ENCODE data around the gene ASIC1.

ASIC1 gene

DNA sequence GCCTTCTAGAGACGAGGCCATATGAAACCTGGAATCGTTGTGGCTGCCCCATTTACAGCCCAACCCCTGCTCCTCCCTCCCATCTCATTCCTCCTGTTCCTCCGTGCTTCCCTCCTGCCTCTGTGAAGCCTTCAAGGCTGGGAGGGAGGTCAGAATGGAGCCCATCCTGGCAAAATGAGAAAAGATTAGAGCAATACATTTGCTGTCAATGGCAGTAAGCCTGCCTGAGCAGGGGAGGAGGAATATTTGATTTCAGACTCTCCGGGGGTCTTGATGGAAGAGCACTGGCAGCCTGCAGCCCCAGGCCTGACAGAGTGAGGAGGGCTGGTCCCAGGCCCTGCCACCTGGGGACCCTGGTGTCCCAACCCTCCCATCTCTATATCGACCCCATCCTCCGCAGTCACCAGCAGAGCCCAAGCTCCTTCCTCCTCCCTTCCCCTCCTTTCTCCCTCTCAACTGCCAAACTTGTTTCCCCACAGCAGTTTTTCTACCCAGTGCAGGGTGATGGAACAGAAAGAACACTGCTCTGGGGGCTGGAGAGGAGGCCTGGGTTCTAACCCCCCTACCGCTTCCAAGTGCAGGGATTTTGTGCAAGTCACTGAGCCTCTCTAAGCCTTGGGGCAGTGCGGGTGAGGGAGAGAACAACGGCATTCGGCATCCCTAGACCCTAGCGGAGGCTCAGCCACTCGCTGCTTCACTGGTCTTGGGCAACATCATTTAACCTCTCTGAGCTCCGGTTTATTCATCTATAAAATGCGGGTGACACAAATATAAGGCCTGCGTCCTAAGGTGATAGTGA lies 16.1 kb upstream of the ASIC1 start:
- DNase-seq (ENCODE audit: low spot score), result no peak

DNA sequence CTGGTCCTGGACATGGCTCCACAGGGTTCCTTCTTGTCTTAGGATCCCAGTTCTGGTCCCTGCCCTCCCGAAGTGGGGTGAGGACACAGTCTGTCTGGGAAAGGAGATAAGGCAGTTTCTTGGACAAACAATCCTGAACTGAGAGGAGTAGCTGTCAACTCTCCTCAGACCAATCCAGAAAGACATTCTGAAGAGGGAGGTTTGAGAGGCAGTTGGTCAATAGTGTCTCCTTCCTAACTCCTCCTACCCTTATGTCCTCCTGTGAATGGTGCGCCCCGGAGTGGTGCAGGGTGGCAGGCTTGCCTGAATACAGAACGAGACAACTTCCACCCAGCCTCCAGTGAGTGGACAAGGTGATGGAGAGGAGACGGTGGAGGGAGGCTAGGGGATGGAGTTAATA lies 15.4 kb upstream of the ASIC1 start:
- DNase-seq (ENCODE audit: low spot score), result no peak

DNA sequence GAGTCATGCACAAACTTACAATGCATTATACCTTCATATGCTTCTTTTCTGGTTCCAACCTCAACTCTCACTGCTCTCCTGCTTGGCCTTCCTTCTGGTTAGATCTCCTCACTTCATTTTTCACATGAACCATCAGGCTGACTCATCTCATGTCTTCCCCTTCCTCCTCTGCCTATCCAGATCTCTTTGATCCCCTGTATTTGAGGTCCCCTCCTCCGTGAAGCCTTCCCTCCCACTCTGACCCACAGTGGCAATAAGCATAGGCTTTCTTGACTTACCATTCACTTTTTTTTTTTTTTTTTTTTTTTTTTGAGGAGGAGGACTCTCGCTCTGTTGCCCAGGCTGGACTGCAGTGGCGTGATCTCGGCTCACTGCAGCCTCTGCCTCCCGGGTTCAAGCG lies 14.7 kb upstream of the ASIC1 start:
- no peak for DNase-seq (ENCODE audit: low spot score)

DNA sequence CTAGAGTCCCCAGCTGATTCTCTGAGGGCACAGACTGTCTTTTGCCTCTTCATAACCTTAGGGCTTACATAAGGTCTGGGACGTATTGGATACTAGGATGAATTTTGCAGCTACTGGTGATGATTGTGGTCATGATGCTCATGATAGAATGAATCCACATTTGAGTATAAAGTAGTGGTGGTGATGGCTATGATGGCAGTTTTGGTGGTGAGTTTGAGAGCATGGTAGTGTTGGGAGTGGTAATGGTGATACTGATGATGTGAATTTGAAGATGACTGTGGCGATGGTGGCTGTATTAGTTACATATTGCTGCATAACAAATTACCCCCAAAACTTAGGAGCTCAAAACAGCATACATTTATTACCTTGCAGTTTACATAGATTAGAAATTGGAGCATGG lies 14.1 kb upstream of the ASIC1 start:
- DNase-seq (ENCODE audit: low spot score), result no peak

DNA sequence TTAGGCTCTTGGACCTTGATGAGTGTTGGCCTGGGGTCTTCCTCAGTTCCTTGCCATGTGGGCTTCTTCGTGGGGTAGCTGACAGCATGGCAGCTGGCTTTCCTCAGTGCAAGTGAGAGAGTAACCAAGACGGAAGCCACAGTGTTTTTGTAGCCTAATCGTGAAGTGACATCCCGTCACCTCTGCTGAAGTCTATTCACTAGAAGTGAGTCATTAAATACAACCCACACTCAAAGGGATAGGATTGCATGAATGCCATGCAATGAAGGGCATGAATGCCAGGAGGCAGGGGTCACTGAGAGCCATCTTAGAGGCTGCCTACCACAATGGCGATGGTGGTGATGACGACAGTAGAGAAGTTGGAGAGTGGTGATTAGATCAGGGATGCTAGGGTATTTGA lies 13.5 kb upstream of the ASIC1 start:
- no peak for DNase-seq (ENCODE audit: low spot score)

DNA sequence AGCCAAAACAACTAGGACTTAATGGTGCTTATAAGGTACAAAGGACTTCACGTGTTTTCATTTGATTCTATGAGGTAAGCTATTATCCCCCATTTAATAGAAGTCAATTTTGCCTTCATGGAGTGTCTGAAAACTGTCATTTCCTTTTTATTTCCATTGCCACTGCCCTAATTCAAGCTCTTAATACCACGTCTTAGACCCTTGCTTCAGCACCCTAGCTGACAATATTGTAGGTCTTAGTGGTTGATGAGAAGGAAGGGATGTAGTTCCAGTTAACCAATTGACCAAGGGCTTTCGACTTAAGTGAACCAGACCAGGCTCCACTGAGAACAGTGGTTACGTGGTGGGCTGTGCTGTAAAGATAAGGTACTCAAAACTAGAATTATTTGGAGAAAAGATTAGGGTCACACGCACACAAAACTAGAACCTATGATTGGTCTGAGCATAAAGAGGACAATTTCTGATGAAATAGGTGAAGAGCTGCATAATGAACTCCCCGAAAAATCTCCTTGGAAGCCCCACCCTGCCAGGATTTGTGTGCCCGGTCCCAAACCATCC lies 9.6 kb upstream of the ASIC1 start:
- DNase-seq (ENCODE audit: low spot score), result no peak

DNA sequence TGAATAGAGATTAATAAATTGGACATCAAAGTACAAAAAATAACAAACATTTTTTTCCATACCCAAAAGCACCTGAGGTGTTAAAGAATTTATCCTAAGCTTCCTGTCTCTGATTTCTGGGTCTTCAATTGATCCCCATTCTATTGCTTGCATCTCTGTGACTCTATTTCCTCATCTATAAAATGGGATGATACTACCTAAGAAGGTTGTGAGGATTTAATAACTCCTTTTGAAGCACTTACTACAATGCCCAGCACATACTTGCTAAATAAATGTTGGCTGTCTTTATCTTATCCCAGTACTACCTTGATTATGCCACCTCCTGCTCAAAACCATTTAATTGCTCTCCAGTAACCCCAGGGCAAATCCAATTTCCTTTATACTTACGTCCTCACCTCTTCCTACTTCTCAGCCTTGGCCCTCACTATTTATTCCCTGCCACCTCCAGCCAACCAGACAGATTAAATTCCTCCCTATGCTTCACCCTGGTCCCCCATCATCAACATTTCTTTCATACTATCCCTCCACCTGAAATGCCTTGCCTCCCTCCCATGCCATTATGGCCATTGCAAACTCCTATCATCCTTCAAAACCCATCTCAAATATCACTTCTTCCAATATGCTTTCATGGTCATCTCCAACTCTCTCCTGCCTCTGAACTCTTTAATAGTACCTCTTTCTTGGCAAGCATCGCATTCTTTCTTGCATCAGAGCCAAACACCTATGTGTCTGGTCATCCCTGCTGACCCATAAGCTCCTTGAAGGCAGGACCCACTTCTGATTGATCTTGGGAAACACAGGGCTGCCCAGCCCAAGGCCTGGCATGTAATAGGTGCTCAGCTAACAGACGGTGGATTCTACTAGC lies 7.9 kb upstream of the ASIC1 start:
- no peak for DNase-seq (ENCODE audit: low spot score)

DNA sequence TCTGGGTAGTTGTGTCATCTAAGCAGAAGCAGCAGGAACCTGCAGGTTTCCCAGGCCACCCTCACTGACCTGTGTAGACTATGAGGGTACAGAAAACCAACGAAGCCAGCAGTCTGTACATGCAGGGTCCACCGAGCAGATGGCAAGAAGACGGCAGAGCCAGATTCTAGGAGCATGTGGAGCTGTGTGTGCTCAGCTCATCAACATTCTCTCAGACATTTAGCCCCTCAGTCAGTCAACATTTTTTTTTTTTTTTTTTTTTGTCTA lies 7.3 kb upstream of the ASIC1 start:
- no peak for DNase-seq (ENCODE audit: low spot score)

DNA sequence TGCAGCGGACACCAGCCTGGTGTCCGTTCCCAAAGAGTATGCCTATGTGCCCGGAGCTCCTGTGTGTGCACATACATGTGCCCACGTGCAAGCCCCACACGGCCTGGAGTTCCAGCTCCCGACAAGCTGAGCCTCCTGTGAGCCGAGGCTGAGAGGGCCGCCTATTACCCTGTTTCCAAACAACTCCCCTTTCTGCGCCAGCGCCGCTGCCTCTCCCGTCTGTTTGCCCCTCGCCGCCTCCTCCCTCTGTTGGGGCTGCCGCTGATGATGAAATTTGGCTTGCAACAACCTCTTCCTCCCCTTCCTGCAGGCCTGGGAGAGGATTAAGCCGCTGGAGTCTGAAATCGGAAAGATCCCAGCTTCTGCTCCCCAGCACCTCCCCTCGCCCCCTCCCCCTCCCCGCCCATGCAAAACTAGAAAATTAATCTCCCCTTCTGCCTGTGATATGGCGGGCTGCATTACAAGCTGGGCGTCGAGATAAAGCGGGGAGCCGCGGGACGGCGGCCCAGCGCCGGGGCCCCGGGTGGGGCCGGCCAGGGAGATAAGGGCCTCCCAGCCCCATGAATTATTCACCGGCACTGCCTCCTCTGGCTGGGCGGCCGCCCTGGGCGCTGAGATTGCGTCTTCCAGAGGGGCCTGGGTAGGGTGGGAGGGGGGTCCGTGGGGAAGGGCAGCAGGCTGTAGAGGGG lies 6.8 kb upstream of the ASIC1 start:
- no peak for DNase-seq (ENCODE audit: low spot score)

DNA sequence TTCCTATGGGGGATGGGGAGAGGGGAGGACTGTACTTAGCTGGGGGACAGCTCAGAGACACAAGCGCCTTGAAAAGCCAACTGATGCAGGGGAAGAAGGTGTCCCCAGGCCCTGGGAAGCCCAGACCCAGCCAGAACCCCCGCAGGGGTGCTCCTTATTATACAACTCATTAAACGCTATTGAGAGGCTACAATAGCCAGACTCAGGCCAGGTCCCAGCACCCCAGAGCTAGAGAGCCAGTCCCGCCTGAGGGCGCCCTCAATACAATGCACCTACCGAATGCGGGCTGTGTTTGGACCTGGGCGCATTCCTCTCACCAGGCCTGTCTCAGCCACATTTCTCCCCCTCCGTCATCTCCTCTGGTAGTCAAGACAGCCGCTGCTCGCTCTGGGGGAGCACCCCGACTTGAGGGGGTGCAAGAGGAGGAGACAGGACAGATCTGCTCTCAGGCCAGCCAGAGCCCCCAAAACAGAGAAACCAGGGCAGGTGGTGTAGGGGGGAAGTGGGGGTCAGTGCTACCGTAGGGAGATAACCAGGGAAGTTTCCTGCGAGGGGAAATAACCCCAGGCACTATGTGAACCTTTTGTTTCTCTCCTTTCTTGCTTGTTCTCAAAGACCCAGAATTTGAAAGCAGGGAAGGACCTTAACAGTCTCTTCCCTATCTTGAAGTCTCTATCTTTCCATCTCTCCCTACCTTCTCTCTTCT lies 6.1 kb upstream of the ASIC1 start:
- no peak for DNase-seq (ENCODE audit: low spot score)

DNA sequence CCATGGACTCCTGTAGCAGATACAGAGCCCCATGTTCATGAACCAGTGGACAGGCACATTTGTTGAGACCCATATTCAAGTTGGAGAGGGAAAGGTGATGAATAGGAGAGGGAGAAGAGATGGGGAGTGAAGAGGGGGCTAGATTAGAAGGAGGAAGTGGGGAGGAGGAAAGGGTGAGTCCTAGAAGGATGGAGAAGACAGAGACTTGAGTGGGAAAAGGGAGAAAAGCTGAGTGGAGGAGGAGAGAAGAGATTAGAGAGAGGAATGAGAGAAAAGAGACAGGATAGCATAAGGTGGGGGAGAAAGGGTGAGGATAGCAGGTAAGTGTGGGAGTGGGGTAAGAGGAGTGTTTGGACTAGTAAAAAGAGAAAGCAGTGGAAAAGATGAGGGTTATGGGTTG lies 4.9 kb upstream of the ASIC1 start:
- no peak for DNase-seq (ENCODE audit: low spot score)

DNA sequence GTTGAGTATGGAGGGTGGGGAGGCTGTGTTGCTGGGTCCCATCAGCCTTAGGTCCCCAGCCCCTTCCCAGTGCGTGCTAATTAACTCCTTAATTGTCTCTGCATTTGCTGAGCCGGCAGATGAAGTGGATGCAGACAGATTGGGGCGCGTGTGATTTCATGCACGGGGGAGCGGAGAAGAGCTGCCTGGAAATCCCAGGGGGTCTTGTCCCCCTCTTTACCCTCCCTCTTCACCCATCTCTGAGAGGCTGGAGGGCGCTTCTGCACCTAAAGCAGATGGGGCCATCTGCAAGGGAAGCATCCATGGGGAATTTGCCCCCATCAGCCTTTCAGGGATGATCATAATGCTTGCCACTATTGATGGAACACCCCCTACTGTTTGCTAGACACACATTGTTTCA lies 4.4 kb upstream of the ASIC1 start:
- no peak for DNase-seq (ENCODE audit: low spot score)

DNA sequence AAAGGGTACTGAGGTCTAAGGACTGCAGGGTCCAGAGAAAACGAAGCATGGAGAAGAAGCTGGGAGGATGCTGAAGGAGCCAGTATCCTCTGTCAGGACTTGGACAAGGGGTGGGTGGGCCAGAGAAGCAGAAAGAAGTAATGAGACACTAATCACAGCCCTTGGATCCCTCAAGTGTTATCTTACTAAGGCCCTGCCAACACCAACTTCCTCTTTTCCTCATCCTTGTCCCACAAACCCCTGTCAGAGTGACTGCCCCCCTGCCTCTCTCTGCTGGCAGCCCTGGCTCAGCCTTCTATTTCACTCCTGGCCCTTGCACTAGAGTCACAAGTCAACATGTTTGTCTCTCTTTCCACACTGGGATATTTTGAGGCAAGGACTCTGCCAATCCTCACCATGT lies 3.8 kb upstream of the ASIC1 start:
- DNase-seq (ENCODE audit: low spot score), result no peak

DNA sequence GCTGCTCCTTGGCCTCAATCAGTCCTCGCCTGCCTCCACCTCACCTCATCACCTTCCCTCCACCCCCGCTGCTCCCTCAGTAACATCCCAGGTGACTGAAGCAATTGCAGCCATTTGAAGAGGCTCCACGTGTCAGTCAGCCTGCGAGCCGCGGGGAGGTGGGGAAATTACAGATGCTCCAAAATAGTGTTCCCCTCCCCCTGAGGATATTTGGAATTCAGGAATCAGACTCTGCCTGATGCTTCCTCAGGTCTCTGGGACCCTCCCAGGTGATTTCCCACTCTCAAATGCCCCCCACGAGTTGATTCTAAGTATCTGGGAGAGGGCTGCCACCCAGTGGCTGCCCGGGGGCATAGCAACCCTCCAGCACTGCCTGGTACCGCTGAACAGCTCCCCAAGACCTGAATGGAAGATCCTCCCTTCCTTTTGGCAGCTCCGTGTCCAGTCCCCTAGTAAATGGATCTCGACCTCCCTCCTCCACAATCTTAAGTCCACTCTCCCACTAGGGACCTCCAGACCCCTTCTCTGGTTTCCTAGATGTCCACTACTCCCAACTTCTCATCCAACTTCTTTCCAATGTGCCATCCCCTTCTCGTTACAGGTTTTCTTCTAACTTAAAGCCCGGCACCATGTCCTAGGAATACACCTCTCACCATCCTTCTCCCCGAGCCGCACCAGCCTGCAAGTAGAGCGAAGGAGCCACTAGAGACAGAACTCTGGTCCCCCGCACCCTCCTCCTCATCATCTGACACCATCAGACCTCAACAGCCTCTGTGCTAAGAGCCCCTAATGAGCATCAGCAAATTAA lies 1.4 kb upstream of the ASIC1 start:
- DNase-seq (ENCODE audit: low spot score), result peak; percentile 81

DNA sequence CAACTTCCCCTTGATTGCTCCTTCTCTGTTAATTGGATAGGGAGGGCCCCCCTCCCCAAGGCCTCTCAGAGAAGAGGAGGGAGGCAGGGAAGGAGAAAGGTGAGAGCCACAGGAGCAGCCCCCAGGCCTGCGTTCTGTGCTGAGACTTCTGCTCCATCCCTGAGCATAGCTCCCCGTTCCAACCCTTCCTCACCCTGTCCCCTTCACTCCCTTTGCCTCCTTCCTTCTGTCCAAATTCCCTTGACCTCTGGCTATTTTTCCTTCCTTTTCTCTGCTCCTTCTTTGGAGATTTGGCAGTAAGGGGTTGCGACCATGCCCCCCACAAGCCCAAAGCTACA lies 788 bp upstream of the ASIC1 start:
- no peak for DNase-seq (ENCODE audit: low spot score)

DNA sequence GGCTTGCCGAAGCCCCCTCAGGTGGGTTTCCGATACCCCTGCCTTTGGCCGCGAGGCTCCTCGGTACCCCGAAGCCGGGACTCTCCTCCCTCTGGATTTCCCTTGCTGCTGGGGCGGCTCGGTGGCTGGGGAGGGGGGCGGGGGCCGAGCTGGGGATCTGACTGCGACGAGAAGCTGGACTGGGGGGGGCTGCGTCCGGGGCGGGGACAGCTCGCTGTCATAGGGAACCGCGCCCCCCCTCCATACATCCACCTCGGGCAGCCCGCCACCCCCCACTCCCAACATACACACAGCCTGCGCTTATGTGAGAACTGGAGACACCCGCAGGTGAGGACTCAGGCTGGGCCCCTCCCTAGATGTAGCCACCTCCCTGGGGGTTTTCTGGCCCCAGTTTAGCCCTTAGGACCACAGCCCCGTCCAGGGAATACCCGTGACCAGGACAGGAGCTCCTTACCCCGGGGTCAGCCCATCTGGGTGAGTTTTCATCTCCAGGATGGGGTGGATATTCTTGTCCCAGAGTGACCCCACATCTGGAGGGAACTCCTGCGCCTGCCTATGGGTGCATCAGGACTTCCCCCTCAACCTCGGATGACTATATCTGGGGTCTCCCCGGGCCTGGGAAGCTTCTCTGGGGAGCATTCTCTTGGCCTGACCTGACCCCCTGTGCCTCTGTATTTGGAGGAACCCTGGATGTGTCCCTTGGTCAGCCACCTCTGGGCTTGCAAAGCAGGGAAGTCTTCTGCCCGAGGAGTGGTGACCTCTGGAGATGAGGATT lies 687 bp downstream of the ASIC1 start:
- no peak for DNase-seq (ENCODE audit: low spot score)

DNA sequence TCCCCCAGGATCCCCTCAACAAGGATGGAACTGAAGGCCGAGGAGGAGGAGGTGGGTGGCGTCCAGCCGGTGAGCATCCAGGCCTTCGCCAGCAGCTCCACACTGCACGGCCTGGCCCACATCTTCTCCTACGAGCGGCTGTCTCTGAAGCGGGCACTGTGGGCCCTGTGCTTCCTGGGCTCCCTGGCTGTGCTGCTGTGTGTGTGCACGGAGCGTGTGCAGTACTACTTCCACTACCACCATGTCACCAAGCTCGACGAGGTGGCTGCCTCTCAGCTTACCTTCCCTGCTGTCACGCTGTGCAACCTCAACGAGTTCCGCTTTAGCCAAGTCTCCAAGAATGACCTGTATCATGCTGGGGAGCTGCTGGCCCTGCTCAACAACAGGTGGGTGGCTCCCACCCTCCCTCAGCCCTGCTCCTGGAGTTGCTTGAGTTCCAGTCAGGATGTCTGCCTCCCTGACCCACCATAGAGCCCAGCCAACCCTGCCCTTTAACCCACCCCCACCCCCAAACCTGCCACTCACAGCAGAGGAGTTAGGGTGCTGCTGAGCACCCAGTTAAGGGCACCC lies 1.4 kb downstream of the ASIC1 start:
- DNase-seq (ENCODE audit: low spot score), result no peak

DNA sequence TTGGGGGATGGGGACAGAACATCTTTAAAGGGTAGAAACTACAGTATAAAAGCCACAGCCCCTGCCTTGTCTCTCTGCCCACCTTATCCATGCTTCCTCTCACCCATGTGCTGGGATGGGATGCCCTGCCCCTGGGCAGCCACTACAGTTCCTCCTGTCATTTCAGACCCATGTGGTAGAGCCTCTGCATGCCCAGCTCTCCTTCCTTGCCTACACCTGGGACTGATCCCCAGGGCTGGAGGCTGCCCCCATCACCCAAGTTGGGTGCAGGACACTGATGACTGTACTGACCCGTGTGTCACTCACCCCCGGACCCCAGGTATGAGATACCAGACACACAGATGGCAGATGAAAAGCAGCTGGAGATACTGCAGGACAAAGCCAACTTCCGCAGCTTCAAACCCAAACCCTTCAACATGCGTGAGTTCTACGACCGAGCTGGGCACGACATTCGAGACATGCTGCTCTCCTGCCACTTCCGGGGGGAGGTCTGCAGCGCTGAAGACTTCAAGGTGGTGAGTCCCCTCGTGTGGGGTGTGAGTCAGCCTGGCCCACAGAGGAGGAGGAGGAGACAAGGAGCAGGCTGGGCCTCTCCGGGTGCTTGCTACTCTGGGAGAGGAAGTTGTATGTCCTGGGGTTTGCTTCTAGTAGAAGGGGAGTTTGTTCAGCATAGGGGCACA lies 2.2 kb downstream of the ASIC1 start:
- no peak for DNase-seq (ENCODE audit: low spot score)

DNA sequence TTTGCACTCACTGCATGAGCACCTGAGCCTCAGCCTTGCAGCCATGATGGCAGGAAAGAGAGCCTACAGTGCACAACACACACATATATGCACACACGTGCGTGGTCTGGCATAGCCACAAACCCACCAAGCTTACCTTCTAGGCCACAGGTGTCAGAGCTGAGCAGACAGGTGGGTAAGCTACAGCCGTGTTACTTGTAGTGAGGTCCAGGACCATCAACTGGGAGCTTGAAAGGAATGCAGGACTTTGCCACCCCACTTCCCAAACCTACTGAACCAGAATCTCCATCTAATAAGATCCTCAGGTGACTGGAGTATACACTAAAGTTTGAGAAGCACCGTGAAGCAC lies 2.7 kb downstream of the ASIC1 start:
- DNase-seq (ENCODE audit: low spot score), result no peak

DNA sequence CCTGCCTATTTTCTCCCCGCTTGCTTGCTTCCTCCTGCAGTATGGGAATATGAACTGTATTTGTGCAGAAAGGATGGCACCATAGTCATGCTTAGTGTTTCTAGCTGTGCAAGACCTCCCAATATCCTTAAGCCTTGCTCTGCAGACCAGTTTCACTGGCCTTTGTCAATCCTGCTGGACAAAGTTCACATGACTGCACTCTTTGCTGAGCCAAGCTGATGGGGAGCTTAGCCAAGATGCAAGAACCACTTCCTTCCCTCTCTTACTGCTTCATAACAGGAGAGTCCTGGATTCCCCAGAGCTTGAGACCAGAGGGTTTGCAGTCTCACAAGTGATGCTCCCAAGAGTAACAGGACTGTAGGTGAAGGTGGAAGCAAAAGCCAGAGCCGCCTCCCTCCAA lies 3.8 kb downstream of the ASIC1 start:
- DNase-seq (ENCODE audit: low spot score), result no peak
